Endothelial cell of umbilical vein (primary cell): ENCODE results near the gene HYAL1. TPM values are rescaled to one million over a fixed set of nuclear protein-coding genes. Genes with fewer than 3 reads are reported as not detected.

ENCODE experiments used
- BruUV-seq: library from RNA; stranded (reverse); fragments of 400-500 nt; replicated peaks from 2 replicates; lab custom pipeline; 2021; lab: Mats Ljungman, UMichigan
- CTCF ChIA-PET: fragments of 300-600, 350-600 bp; sonication (Branson Sonifier 250); formaldehyde crosslinking; loops from one replicate; lab custom pipeline; 2021; ENCODE audit warnings: antibody characterized with exemption, inconsistent platforms; lab: Charles Lee
- POLR2A ChIA-PET: fragments of 300-600, 350-600 bp; sonication (Branson Sonifier 250); formaldehyde crosslinking; loops from one replicate; lab custom pipeline; 2021; ENCODE audit warnings: antibody characterized with exemption, inconsistent platforms; lab: Charles Lee
- DNase-seq: peaks from one replicate; pipeline ENCODE4 v3.0.0-alpha.2; 2011; ENCODE audit warnings: low read depth, low spot score
- FAIRE-seq: peaks from 2 replicates; lab custom pipeline; 2011; peaks lifted over from hg19 to GRCh38; lab: Jason Lieb, UNC
- H2AFZ ChIP-seq: 2 replicates; pipeline ENCODE4 v1.6.0; 2012; ENCODE audit warnings: low read depth, low read length, control low read depth, inconsistent platforms
- H3K27ac ChIP-seq: 2 replicates; pipeline ENCODE4 v1.5.1; 2011; ENCODE audit warnings: low read depth, mild to moderate bottlenecking, control low read depth, low read length, moderate library complexity; ENCODE audit not compliant: insufficient read depth
- H3K27me3 ChIP-seq, 2 experiments: 2 replicates each; pipeline versions ENCODE4 v1.6.0 to v1.6.1; 2011; ENCODE audit warnings: low read length in 2 of 2, mixed read lengths in 1 of 2; ENCODE audit not compliant: control insufficient read depth in 2 of 2, insufficient read depth in 2 of 2
- H3K36me3 ChIP-seq, 2 experiments: 2 replicates in 1 of 2; 3 replicates in 1 of 2; pipeline ENCODE4 v1.5.1; 2011; ENCODE audit warnings: low read length in 2 of 2, mild to moderate bottlenecking in 1 of 2, moderate library complexity in 1 of 2; ENCODE audit not compliant: control insufficient read depth in 2 of 2, insufficient read depth in 2 of 2; ENCODE audit errors: extremely low read depth in 1 of 2
- H3K4me1 ChIP-seq: 3 replicates; pipeline ENCODE4 v1.5.1; 2011; ENCODE audit warnings: mild to moderate bottlenecking, low read length; ENCODE audit not compliant: control insufficient read depth, insufficient read depth; ENCODE audit errors: extremely low read depth
- H3K4me2 ChIP-seq: 2 replicates; pipeline ENCODE4 v1.6.1; 2011; ENCODE audit warnings: low read length, control low read depth, mixed read lengths; ENCODE audit not compliant: insufficient read depth
- H3K4me3 ChIP-seq, 3 experiments: fragments of 200-600 bp in 1 of 3; sonication (generic), shearing (Covaris generic) in 1 of 3; replicated peaks in 1 of 3; 2 replicates each; pipeline ENCODE4 v1.5.1; 2011 to 2016; ENCODE audit warnings: control low read depth in 3 of 3, low read length in 3 of 3, mild to moderate bottlenecking in 2 of 3, inconsistent platforms in 1 of 3, low read depth in 1 of 3, moderate library complexity in 1 of 3; ENCODE audit not compliant: insufficient read depth in 1 of 3
- H3K79me2 ChIP-seq: 2 replicates; pipeline ENCODE4 v1.6.0; 2012; ENCODE audit warnings: low read length, inconsistent platforms; ENCODE audit not compliant: control insufficient read depth, insufficient read depth
- H3K9ac ChIP-seq: replicated peaks from 2 replicates; pipeline ENCODE3; 2011; ENCODE audit warnings: low read length, control low read depth; ENCODE audit not compliant: insufficient read depth; ENCODE audit errors: extremely low read depth
- H3K9me1 ChIP-seq: replicated peaks from 3 replicates; pipeline ENCODE4 v1.6.0; 2011; ENCODE audit warnings: mild to moderate bottlenecking, low read length; ENCODE audit not compliant: control insufficient read depth, insufficient read depth; ENCODE audit errors: extremely low read depth
- H3K9me3 ChIP-seq: replicated peaks from 2 replicates; pipeline ENCODE4 v1.5.1; 2012; ENCODE audit warnings: low read length, inconsistent platforms; ENCODE audit not compliant: control insufficient read depth, insufficient read depth
- H4K20me1 ChIP-seq: replicated peaks from 2 replicates; pipeline ENCODE3; 2011; ENCODE audit warnings: mild to moderate bottlenecking, low read length; ENCODE audit not compliant: control insufficient read depth, insufficient read depth; ENCODE audit errors: extremely low read depth
- EZH2 ChIP-seq: IDR thresholded peaks from 2 replicates; pipeline ENCODE4 v1.6.1; 2012; ENCODE audit warnings: borderline replicate concordance, low read depth, mild to moderate bottlenecking, moderate library complexity, low read length, inconsistent platforms; ENCODE audit not compliant: severe bottlenecking
- FOS ChIP-seq: IDR thresholded peaks from 2 replicates; pipeline ENCODE4 v1.6.1; 2011; ENCODE audit warnings: mild to moderate bottlenecking, low read length, moderate library complexity, borderline replicate concordance; ENCODE audit not compliant: insufficient read depth
- GATA2 ChIP-seq: IDR thresholded peaks from 2 replicates; pipeline ENCODE4 v1.7.0; 2011; ENCODE audit warnings: low read depth, mild to moderate bottlenecking, moderate library complexity, mixed read lengths, low read length; ENCODE audit not compliant: insufficient read length, insufficient read depth
- JUN ChIP-seq: IDR thresholded peaks from 2 replicates; pipeline ENCODE4 v1.6.1; 2011; ENCODE audit warnings: borderline replicate concordance, low read depth; ENCODE audit not compliant: insufficient read length, insufficient read depth
- MYC ChIP-seq: IDR thresholded peaks from one replicate; pipeline ENCODE4 v1.6.1; 2011; ENCODE audit warnings: mild to moderate bottlenecking, low read depth, low read length
- POLR2A ChIP-seq: IDR thresholded peaks from 2 replicates; pipeline ENCODE4 v1.6.1; 2012; ENCODE audit warnings: low read depth, mild to moderate bottlenecking, control low read depth, low read length
- POLR2AphosphoS5 ChIP-seq: IDR thresholded peaks from 2 replicates; pipeline ENCODE4 v1.6.1; 2012; ENCODE audit warnings: low read depth, mild to moderate bottlenecking, control low read depth, low read length, moderate library complexity; ENCODE audit not compliant: insufficient read depth
- dilution Hi-C: fragments of 300-500 bp; cut with MboI; formaldehyde crosslinking; loops from one replicate; pipeline ENCODE4 v1.15.0; 2019; ENCODE audit warnings: low sequenced_read_pairs; ENCODE audit not compliant: extremely low pct_ligation_motif_present
- intact Hi-C: fragments of 100-400 bp; cut with micrococcal nuclease; formaldehyde crosslinking; loops from one replicate; pipeline ENCODE4 v1.10.0; 2022
- polyA plus RNA-seq, 4 experiments: library from polyadenylated mRNA; depleted of rRNA in 3 of 4; stranded (reverse) in 3 of 4; unstranded in 1 of 4; fragments of >200 nt; gene quantifications; 2 replicates each; pipeline versions ENCODE4 v1.2.1 to v1.2.3, GENCODE V29; 2011 to 2012; ENCODE audit warnings: missing spikeins in 1 of 4
- total RNA-seq: library from RNA; stranded (reverse); gene quantifications from 2 replicates; pipeline ENCODE4 v1.2.3, GENCODE V29; 2021
- TF ChIP-seq, protein P1 (sequence below), 2 donors: IDR thresholded peaks; 1 replicate in 1 of 2; 2 replicates in 1 of 2; pipeline ENCODE4 v1.5.1; 2011; ENCODE audit warnings: low read length in 2 of 2, mild to moderate bottlenecking in 2 of 2, moderate library complexity in 2 of 2, control low read depth in 1 of 2, inconsistent platforms in 1 of 2, low read depth in 1 of 2; ENCODE audit not compliant: insufficient read depth in 1 of 2; ENCODE audit errors: extremely low read depth in 1 of 2
- TF ChIP-seq, protein P2 (sequence below): IDR thresholded peaks from 2 replicates; pipeline ENCODE4 v1.6.1; 2011; ENCODE audit not compliant: insufficient read depth, insufficient read length

Gene HYAL1
- total and polyA plus RNA-seq, 2 donors (not counting 3 experiments of a cell fraction or from before 2014, with no cell fraction given) = 2.2 to 3.3 TPM

DNA sequence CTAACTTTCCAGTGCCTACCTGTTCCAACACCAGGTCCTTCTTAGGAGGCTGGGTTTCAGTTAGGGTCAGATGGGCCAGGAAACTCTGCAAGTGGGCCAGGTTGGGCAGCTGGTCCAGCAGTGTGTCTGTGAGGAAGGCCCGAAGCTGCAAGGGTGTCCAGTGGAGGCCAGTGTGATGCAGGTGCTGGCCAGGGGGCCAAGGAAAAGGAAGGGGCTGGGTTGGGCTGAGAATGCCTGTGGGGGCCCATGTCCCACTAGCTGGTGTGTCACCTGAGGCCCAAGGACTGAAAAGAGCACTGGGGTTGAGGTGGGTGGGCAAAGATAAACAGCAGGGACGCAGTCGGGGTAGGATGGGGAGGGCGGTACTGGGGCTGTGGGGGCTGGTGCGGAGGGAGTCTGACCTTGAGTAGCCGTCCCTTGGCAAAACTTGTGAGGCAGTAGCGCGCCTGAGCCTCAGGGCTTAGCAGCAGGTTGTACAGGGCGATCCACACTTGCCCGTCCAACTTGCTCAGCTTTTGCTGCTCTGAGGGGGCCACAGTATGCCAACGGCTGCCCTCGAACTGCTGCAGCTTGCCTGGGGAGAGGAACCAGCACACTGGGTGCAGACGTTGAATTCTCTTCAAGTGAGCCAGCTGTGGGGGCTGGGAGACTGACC lies 38.7 kb upstream of the HYAL1 start:
- Histone ChIP-seq H3K79me2 (peaks cover under 1% of the 10 kb centered on the region), H3K9me1 (no peaks in the 10 kb centered on the region), H3K4me3 (no peak overlapping the region), H2AFZ (no peak overlapping the region), H3K27ac (no peak overlapping the region), H3K9me3 (no peaks in the 10 kb centered on the region), H3K9ac (no peak overlapping the region), H3K4me2 (no peak overlapping the region), H3K4me1 (peaks cover 19% of the 10 kb centered on the region), H3K36me3 (no peaks in the 10 kb centered on the region), H4K20me1 (no peaks in the 10 kb centered on the region), H3K27me3 (no peaks in the 10 kb centered on the region)
- ChIA-PET CTCF (interaction anchor here (1.1 kb wide), 1 partner anchor 200 kb away, joined by 5 read pairs; no protein-coding TSS in a partner anchor), POLR2A (no interaction called here)
- DNase-seq (no peak), FAIRE-seq (no peak)
- dilution Hi-C loops = no loop called here
- intact Hi-C loops = no loop called here
- no TSS peak for BruUV-seq
- TF ChIP-seq POLR2AphosphoS5 (no peak), JUN (no peak), POLR2A (no peak), FOS (no peak), GATA2 (no peak), EZH2 (no peak), MYC (no peak)
- TF ChIP-seq, protein P1, sequence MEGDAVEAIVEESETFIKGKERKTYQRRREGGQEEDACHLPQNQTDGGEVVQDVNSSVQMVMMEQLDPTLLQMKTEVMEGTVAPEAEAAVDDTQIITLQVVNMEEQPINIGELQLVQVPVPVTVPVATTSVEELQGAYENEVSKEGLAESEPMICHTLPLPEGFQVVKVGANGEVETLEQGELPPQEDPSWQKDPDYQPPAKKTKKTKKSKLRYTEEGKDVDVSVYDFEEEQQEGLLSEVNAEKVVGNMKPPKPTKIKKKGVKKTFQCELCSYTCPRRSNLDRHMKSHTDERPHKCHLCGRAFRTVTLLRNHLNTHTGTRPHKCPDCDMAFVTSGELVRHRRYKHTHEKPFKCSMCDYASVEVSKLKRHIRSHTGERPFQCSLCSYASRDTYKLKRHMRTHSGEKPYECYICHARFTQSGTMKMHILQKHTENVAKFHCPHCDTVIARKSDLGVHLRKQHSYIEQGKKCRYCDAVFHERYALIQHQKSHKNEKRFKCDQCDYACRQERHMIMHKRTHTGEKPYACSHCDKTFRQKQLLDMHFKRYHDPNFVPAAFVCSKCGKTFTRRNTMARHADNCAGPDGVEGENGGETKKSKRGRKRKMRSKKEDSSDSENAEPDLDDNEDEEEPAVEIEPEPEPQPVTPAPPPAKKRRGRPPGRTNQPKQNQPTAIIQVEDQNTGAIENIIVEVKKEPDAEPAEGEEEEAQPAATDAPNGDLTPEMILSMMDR (IDR thresholded peaks at IDR 0.05; ENCODE audit: extremely low read depth in 1 of 2, insufficient read depth in 1 of 2, low read depth in 1 of 2, low read length in 2 of 2) = no peak
- TF ChIP-seq, protein P2, sequence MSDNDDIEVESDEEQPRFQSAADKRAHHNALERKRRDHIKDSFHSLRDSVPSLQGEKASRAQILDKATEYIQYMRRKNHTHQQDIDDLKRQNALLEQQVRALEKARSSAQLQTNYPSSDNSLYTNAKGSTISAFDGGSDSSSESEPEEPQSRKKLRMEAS = no peak
